Endometrium (tissue), 2 donors: ENCODE data around the gene G6PC1.

Source experiments
- FAIRE-seq: peaks from 2 replicates; lab custom pipeline; 2012; peaks lifted over from hg19 to GRCh38; lab: Jason Lieb, UNC
- donor health status: control.
- donor health status: control.

Gene G6PC1

DNA sequence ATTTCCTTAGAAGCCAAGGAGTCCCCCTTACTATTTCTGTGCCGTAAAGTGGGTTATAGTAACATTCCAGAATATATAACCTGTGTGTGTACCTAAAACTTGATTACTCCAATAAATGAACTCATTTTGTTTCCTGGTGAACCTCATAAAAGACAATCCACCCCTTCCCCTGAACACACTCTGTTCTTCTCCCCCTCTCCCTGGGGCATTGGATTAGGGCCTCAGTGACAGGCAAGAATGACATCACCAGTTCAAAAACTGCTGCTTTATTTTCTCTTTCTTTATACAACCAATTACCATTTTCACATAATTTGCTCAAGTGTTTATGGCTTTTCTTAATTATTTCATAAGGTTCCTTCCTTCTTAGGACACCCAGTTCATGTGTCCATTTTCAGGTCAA is 46.2 kb downstream of the G6PC1 start:
- FAIRE-seq = no peak

DNA sequence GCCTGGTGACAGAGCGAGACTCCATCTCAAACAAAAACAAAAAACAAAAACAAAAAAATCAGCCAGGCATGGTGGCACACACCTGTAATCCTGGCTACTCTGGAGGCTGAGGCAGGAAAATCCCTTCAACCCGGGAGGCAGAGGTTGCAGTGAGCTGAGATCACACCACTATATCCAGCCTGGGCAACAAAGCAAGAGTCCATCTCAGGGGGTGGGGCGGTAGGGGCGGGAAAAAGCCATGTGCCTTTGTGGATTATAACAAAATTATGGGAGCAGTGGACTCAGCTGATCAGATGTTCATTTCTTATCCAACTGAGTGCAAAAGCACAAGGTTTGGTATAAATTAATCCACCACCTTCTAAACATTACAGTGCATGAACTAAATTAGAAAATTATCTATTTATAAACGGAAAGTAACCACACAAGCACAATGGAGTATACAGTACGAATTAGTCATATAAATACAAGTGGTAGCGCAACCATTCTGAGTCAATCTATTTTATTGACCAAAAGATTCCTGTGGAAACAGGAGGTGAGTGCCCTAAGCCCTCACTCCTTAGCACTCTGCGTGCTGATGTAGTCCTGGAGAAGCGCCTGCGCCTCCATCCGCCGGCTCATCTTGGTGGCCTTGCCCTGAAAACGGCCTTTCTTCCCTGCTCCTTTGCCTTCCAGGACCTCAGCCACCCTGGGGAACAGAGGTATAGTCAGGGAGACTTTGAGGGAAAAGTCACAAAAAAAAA is 49.6 kb downstream of the G6PC1 start:
- FAIRE-seq = no peak
